Naive B cell (primary cell): ENCODE data around the gene UCN. TPM values are rescaled to one million over a fixed set of nuclear protein-coding genes. Genes with fewer than 3 reads are reported as not detected.
A peak's percentile ranks its signal among the peaks of the same experiment; 100 is the strongest.
"Not testable (repeated sequence)": the region's sequence is repeated elsewhere in the genome, so short reads cannot be mapped to it uniquely, and the experiment has no call there.

Source experiments
- ATAC-seq, 2 donors: fragments of 150-1000 bp; cut with Tn5 transposase; 2 replicates each; pipeline ENCODE4 v1.10.0; 2021; ENCODE audit warnings: low read depth in 2 of 2, mild to moderate bottlenecking in 2 of 2, moderate library complexity in 2 of 2
- DNase-seq: peaks from one replicate; pipeline ENCODE4 v3.0.0; 2022
- H3K27ac Mint-ChIP-seq, 6 donors: one replicate each; pipeline ENCODE4 v1.8.0; 2020 to 2022; ENCODE audit warnings: mild to moderate bottlenecking in 6 of 6, mixed read lengths in 6 of 6, moderate library complexity in 5 of 6, inconsistent platforms in 2 of 6
- H3K27me3 Mint-ChIP-seq, 3 donors: one replicate each; pipeline ENCODE4 v1.8.0; 2021 to 2022; ENCODE audit warnings: mixed read lengths in 3 of 3, mild to moderate bottlenecking in 1 of 3
- H3K36me3 Mint-ChIP-seq, 2 donors: one replicate each; pipeline ENCODE4 v1.8.0; 2020 to 2022; ENCODE audit warnings: mixed read lengths in 2 of 2, inconsistent platforms in 1 of 2, mild to moderate bottlenecking in 1 of 2
- H3K4me1 Mint-ChIP-seq, 3 donors: one replicate each; pipeline ENCODE4 v1.8.0; 2020 to 2022; ENCODE audit warnings: mixed read lengths in 3 of 3, inconsistent platforms in 1 of 3, mild to moderate bottlenecking in 1 of 3, moderate library complexity in 1 of 3
- H3K4me3 Mint-ChIP-seq, 8 donors: one replicate each; pipeline ENCODE4 v1.8.0; 2020 to 2022; ENCODE audit warnings: mild to moderate bottlenecking in 8 of 8, mixed read lengths in 8 of 8, moderate library complexity in 8 of 8, inconsistent platforms in 2 of 8
- H3K9me3 Mint-ChIP-seq, 7 donors: one replicate each; pipeline ENCODE4 v1.8.0; 2020 to 2022; ENCODE audit warnings: mixed read lengths in 7 of 7, mild to moderate bottlenecking in 5 of 7, inconsistent platforms in 2 of 7, moderate library complexity in 1 of 7
- polyA plus RNA-seq, 6 donors: library from polyadenylated mRNA; unstranded; fragments of 300-500 nt; fragmentation: Illumina TruSeq; gene quantifications; one replicate each; pipeline ENCODE4 v1.2.3, GENCODE V29; 2021; ENCODE audit warnings: low read depth in 6 of 6

The UCN gene
- polyA plus RNA-seq, 6 donors from 2014 or later = 0.55 to 1.4 (median 0.91) TPM; not detected in 2

- ATAC-seq = no peak
- Mint-ChIP-seq H3K4me3 (no peak overlapping the region), H3K4me1 (no peaks in the 10 kb centered on the region), H3K27me3 (peaks cover 20 to 37% (median 26%) of the 10 kb centered on the region in 3 donors), H3K9me3 (peaks cover 0 to 1% (median 0%) of the 10 kb centered on the region in 7 donors), H3K27ac (no peak overlapping the region), H3K36me3 (no peaks in the 10 kb centered on the region)
- no peak for DNase-seq
These were observed 36.5 kb downstream of the UCN start for GRCh38 chr2:27271631-27272340.

- H3K4me3 Mint-ChIP-seq = no peak overlapping the region
- no peaks in the 10 kb centered on the region for H3K36me3 Mint-ChIP-seq
- DNase-seq (no peak), ATAC-seq (peak; percentile 37 to 40)
- H3K27me3 Mint-ChIP-seq = peaks cover 16 to 30% (median 26%) of the 10 kb centered on the region in 3 donors
- H3K4me1 Mint-ChIP-seq = no peaks in the 10 kb centered on the region
- H3K9me3 Mint-ChIP-seq = peaks cover 0 to 1% (median 0%) of the 10 kb centered on the region in 7 donors
- H3K27ac Mint-ChIP-seq = no peak overlapping the region
These were observed 37.6 kb downstream of the UCN start for GRCh38 chr2:27270670-27271069.

GRCh38 chr2:27270131-27270530 lies 38.1 kb downstream of the UCN start:
- Mint-ChIP-seq H3K9me3 (peaks cover 0 to 1% (median 0%) of the 10 kb centered on the region in 7 donors), H3K4me3 (no peak overlapping the region), H3K27ac (peak overlapping the region in 1 of 6 donors; percentile 22), H3K36me3 (no peaks in the 10 kb centered on the region), H3K27me3 (peaks cover 22 to 29% (median 26%) of the 10 kb centered on the region in 3 donors), H3K4me1 (peaks cover 0 to 4% (median 4%) of the 10 kb centered on the region in 3 donors)
- ATAC-seq = no peak
- no peak for DNase-seq

- peaks cover 12 to 18% (median 12%) of the 10 kb centered on the region in 3 donors for H3K4me1 Mint-ChIP-seq
- not testable (repeated sequence) for DNase-seq, ATAC-seq, H3K4me3 Mint-ChIP-seq, H3K9me3 Mint-ChIP-seq, H3K27ac Mint-ChIP-seq, H3K36me3 Mint-ChIP-seq
- H3K27me3 Mint-ChIP-seq = peaks cover 21 to 30% (median 26%) of the 10 kb centered on the region in 3 donors
These were observed 39.9 kb downstream of the UCN start for GRCh38 chr2:27268296-27268695.

- H3K27ac Mint-ChIP-seq = peak overlapping the region in 3 of 6 donors; percentile 9 to 71 (median 71)
- peaks cover 34 to 41% (median 40%) of the 10 kb centered on the region in 3 donors for H3K27me3 Mint-ChIP-seq
- no peak for ATAC-seq
- H3K4me3 Mint-ChIP-seq = peak overlapping the region in 7 of 8 donors; percentile 20 to 96 (median 79)
- H3K9me3 Mint-ChIP-seq = no peaks in the 10 kb centered on the region
- peaks cover 26 to 32% (median 27%) of the 10 kb centered on the region in 3 donors for H3K4me1 Mint-ChIP-seq
- DNase-seq = no peak
- H3K36me3 Mint-ChIP-seq = peaks cover 0 to 15% of the 10 kb centered on the region in 2 donors
These were observed 42.7 kb downstream of the UCN start for GRCh38 chr2:27265536-27265870.

GRCh38 chr2:27264753-27265535 lies 43.3 kb downstream of the UCN start:
- peak; percentile 68 for DNase-seq
- Mint-ChIP-seq H3K27ac (peak overlapping the region in 5 of 6 donors; percentile 36 to 89 (median 78)), H3K4me3 (peak overlapping the region; percentile 72 to 96 (median 94)), H3K36me3 (peaks cover 0 to 15% of the 10 kb centered on the region in 2 donors), H3K9me3 (no peaks in the 10 kb centered on the region), H3K4me1 (peaks cover 26 to 32% (median 27%) of the 10 kb centered on the region in 3 donors), H3K27me3 (peaks cover 35 to 44% (median 41%) of the 10 kb centered on the region in 3 donors)
- peak; percentile 78 to 82 for ATAC-seq

- DNase-seq (peak; percentile 18), ATAC-seq (peak; percentile 49 to 55)
- Mint-ChIP-seq H3K4me3 (peak overlapping the region; percentile 72 to 96 (median 94)), H3K4me1 (peaks cover 26 to 32% (median 27%) of the 10 kb centered on the region in 3 donors), H3K36me3 (peaks cover 0 to 15% of the 10 kb centered on the region in 2 donors), H3K27me3 (peaks cover 40 to 46% (median 44%) of the 10 kb centered on the region in 3 donors), H3K27ac (peak overlapping the region in 4 of 6 donors; percentile 60 to 84 (median 73)), H3K9me3 (no peaks in the 10 kb centered on the region)
These were observed 43.9 kb downstream of the UCN start for GRCh38 chr2:27264253-27264752.

- ATAC-seq (no peak), DNase-seq (peak; percentile 11)
- Mint-ChIP-seq H3K9me3 (no peaks in the 10 kb centered on the region), H3K4me1 (peaks cover 26 to 32% (median 27%) of the 10 kb centered on the region in 3 donors), H3K27me3 (peaks cover 46 to 50% (median 46%) of the 10 kb centered on the region in 3 donors), H3K36me3 (peaks cover 0 to 15% of the 10 kb centered on the region in 2 donors), H3K27ac (peak overlapping the region in 4 of 6 donors; percentile 72 to 84 (median 78)), H3K4me3 (peak overlapping the region; percentile 72 to 96 (median 94))
These were observed 44.7 kb downstream of the UCN start for GRCh38 chr2:27263287-27264252.

GRCh38 chr2:27262379-27263286 lies 45.6 kb downstream of the UCN start, which contains the start of gene SLC30A3:
Gene SLC30A3 (minus strand): TSS chr2:27263047. CDS start chr2:27262906, 141 bp downstream.
- DNase-seq (peak; percentile 51), ATAC-seq (peak; percentile 37 to 43)
- Mint-ChIP-seq H3K27ac (peak within 1 kb of the TSS in 3 of 6 donors; percentile 72 to 81 (median 74)), H3K27me3 (peaks cover 52 to 58% (median 55%) of the 10 kb centered on the region in 3 donors), H3K4me3 (peak within 1 kb of the TSS; percentile 72 to 96 (median 94)), H3K36me3 (peaks cover 0 to 15% of the 10 kb centered on the region in 2 donors), H3K4me1 (peaks cover 26 to 32% (median 27%) of the 10 kb centered on the region in 3 donors), H3K9me3 (no peaks in the 10 kb centered on the region)

- Mint-ChIP-seq H3K9me3 (no peaks in the 10 kb centered on the region), H3K27me3 (peaks cover 56 to 65% (median 62%) of the 10 kb centered on the region in 3 donors), H3K4me3 (peak overlapping the region; percentile 43 to 93 (median 80)), H3K4me1 (peaks cover 26 to 32% (median 27%) of the 10 kb centered on the region in 3 donors), H3K27ac (no peak overlapping the region), H3K36me3 (peaks cover 0 to 15% of the 10 kb centered on the region in 2 donors)
- peak; percentile 11 for DNase-seq
- ATAC-seq = no peak
These were observed 46.3 kb downstream of the UCN start for GRCh38 chr2:27261926-27262298.

GRCh38 chr2:27261241-27261925 lies 46.9 kb downstream of the UCN start:
- H3K36me3 Mint-ChIP-seq = peaks cover 0 to 15% of the 10 kb centered on the region in 2 donors
- peak overlapping the region in 1 of 6 donors; percentile 51 for H3K27ac Mint-ChIP-seq
- no peak for DNase-seq
- no peak for ATAC-seq
- H3K27me3 Mint-ChIP-seq = peaks cover 56 to 71% (median 68%) of the 10 kb centered on the region in 3 donors
- H3K4me3 Mint-ChIP-seq = peak overlapping the region; percentile 43 to 93 (median 80)
- no peaks in the 10 kb centered on the region for H3K9me3 Mint-ChIP-seq
- H3K4me1 Mint-ChIP-seq = peaks cover 26 to 32% (median 27%) of the 10 kb centered on the region in 3 donors
